Activated CD4-positive, alpha-beta T cell treated with anti-CD3 and anti-CD28 coated beads, Interleukin-2, Interleukin-4, amounts not matched to agents 100 ng/mL and 50 ng/mL, durations not matched to agents 16 hours and 8 hours (primary cell): Measurements from ENCODE around the gene DNAH11.
"Not testable (repeated sequence)": the region's sequence is repeated elsewhere in the genome, so short reads cannot be mapped to it uniquely, and the experiment has no call there.

Experiments
- DNase-seq: peaks from one replicate; pipeline ENCODE4 v3.0.0-alpha.2; 2020; ENCODE audit warnings: low spot score

Gene DNAH11

DNA sequence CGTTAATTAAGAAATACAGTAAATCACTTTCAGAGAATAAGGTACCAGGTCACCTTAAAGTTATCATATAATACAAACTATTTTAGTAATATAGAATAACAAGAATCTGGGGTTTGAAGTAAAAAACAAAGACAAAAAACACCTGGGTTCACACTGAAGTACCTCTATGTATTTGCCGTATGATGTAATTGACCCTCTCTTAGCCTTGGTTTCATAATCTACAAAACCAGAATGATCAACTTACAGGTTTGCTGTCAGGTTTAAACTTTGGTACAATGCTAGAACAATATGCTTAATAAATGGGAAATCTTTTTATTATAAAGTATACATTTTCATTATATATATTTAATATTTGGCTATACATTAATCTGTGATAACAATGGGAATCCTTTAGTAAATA, 344.5 kb downstream of the DNAH11 start:
- DNase-seq = no peak

DNA sequence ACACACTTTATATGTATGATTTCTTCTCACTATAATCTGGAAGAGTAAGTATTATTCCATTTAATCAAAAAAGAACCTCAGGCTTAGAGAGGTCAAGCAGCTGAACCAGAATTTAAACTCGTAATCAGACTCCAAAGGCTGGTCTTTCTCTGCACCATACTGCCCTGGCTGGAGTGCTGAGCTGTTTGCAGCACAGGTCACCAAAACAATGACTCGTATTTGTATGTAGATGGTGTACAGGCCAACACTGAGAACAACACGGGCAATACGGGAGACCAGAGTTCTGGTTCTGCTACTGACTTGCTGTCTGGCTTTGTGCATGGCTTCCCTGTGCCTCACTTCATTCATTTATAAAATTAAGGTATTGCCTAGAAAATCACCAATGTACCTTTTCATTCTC, 344.9 kb downstream of the DNAH11 start:
- DNase-seq = no peak

DNA sequence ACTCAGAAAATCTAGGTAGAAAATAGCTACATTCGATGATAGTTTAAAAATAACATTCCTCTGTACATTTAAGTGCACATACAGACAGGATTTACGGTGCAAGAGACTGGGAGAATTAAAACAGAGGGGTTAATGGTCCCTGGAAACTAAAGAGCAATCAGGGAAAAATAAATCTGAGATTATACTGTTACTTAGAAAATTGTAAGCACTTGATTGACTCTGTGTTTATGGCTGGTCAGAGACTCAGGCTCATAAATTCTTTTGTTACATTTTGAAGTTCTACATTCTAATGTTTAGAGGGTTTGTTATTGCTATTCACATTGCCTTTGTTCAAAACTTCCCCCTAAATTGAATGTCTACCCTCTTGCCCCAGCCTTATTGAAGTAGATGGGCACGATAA, 348.5 kb downstream of the DNAH11 start:
- no peak for DNase-seq

DNA sequence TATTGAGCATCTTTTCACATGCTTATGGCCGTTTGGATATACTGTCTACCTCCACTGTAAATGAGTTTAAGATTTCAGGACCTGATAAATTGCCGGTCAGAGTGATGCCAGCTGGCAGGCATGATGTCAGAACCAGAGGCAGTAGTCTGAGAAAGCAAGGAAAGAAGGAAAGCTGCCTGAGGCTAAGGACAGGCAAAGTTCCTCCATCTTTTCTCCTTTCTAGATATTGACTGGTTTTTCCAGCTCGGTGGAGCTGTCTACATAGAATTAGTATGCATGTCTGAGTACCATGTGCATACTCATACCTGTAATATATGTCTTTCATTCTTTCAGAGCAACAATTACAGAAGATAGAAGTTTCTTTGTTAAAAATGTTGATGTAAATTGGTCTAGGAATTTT, 350.6 kb downstream of the DNAH11 start:
- DNase-seq = no peak

DNA sequence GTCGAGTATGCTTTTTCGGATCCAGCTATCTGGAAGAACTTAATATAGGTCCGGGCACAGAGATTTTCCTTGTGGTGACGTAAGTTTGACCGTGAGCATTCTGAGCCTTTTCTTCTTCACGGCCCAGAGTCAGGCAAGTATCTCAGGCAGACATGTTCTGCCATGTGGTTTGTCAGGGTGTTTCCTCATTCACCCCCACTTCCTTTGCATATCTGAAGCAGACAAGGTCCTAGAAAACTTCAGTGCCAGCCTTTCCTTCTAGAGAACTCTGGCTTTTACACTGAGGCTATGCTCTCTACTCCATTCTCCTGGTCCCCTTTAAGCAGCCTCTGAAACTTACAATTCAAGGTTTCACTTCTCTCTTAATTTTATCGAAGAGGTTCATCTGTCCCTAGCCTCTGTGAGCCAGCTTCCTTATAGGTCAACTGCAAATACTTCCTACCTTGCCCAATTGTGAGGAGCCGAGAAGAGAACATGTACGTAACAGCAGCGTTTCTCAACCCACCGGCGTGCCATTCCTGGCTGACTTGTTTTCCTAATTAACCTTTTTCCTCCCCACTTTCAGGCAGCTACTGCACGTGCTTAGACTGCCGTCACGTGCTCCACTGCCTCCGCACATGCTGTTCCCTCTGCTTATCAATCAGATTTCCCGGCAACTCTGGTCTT, 355.6 kb downstream of the DNAH11 start:
- DNase-seq = no peak

DNA sequence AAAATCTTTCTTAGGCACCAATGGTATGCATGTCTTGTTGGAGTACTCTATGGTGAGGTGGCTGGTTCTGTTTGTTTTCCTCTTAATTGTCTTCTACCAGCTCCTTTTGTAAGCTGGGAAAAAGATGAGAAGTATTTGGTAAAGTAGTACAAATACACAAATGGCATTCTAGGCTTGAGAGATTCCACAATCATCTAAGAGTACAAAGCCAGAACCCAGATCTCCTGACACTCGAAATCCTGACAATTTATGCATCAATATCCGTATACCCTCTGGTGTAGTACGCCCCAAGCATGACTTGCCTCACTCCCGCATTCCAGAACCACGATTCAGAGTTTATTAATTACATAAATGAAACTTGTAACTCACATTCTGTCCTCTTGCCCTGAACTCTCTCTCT, 359.4 kb downstream of the DNAH11 start:
- no peak for DNase-seq

DNA sequence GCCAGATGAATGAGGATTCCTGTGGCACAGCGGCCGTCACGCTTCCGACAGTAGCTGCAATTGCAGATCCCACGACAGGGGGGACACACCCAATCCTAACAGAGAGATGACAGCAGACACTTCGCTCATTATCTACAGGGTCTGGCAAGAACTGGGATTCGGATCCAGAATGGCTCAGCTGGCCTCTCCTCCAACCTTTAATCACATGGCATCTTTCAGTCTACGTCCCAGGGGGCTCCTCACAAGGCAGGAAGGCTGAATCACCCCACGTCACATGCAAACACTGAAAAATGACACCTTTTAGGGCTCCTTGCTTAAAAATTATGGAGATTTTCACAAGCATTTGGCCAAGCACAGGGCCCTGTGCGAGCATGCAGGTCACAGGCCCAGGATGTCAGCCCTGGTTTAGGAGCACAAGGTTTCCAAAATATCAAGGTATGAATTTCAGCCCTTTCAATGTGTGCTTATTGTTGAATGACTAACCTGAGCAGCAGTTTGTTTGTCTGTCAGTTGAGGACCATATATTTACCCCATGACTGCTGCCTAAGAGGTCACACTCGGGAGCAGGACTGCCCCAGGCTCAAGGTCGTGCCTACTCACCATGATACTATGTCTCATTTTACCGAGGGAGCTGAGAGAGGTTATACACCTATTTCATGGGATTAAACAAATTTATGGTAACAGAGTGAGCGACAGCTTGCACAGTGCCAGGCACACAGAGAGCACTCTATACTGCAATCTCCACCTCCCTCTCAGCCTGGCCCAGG, 360.4 kb downstream of the DNAH11 start:
- DNase-seq = no peak

DNA sequence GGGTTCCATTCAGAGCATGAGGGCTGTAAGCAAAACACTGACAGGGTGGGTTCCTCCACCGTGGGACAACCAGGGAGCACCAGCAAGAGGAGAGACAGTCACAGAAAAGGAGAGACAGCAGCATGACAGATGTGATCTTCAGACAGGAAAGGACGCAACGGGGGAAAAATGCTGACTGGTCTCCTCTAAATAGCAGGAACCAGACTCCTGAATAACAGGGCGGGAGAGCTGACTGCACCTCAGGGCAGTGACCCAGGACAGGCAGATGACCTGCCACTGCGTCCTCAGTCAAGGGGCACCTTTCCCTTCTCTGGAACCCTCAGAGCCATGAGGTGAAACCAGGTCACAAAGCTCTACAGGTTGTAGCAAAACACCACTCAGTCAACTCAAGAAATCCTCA, 365.9 kb downstream of the DNAH11 start:
- no peak for DNase-seq

DNA sequence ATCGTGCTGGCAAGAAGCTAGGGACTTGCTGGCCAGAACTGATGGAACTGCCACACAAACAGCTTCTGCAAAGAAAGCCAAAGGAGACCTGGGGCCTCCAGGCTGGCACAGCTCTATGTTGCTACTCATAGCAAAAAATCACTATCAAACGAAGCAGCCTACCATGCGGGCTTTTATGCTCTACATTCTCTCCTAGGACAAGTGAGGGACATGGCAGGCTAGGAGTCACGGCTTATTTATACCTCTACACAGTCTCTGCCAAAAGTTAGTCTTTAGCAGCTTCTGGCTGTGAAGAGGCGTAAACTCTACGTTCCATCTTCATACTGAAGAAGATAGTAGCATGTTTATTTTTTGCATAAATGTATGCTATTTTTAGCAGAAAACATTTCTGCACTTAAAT, 367.4 kb downstream of the DNAH11 start:
- DNase-seq = no peak

DNA sequence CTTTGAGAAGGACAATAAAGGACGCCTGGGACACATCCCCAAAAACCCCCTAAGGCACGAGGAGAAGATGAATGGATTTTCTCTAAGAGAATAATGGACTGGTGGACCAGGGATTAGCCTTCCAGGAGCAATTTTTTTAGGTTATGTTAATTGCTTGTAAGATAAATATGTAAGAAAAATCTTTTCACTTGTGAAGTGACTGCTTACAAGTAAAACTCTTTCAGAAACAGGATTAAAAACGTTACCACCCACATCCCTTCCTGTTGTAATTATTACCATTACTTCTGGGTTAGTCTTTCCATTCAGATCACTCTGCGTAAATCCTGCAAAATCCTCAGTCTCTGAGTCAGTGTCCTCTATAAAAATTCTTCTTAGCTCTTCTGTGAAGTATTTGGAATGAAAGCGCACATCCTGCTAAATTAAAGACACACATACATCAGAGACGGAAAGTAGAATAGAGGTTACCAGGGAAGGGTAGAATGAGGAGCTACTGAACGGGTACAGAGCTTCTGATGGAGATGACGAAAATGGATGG, 368.6 kb downstream of the DNAH11 start:
- no peak for DNase-seq

DNA sequence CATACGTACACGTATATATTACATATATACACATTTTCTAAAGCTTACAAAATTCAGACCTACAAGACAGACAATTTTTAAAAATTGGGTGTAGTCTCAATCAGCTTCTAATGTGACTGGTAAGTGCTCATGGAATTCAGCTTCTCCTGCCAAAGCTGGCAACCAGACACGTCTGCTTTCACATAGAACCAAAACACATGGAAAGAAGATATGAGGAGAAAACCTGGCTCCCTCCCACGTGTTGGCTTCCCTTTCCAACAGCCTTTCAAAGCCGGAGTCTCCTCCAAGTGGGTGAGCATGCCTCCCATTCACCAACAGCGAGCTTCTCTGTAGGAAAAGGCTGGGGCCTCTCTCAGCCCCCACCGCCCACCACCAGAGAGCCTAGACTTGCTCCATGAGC, 369.5 kb downstream of the DNAH11 start:
- no peak for DNase-seq

DNA sequence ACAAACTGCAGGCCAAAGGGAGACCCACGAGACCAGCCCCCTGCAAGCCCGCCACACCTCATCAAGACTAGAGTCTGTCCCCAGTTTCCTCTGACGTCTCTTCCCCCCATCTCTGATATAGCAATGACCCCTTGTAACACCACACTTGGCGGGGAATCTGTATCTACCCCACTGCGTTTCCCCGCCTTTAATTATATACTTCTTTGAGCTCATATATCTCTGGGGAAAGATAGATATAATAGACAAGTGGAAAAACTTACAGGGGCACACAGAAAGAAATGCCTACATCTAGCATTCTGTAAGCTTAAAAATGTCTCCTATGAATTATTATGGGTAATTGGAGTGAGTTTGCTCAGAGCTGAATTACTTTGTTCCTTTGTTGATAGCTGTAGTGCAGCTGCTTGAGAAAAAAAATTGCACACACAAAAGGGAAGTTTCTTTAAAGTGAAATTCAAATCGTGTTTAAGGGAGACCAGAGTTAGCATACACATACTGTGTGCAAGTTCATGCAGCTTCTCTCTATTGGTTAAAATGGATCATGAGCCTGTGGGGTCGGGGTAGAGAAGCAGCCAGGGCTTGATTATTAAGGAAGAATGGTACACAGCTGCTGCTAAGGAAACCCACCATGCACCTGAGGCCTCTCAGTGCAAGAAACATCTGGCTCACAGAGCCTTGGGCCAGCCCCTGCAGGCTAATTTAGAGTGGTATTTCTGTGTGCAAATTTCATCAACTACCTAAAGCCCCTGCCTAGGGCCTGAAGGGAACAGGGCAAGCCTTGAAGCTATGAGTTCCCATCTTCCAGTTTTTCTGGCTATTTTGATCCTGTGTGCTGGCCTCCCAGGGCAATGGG, 370.3 kb downstream of the DNAH11 start:
- no peak for DNase-seq

DNA sequence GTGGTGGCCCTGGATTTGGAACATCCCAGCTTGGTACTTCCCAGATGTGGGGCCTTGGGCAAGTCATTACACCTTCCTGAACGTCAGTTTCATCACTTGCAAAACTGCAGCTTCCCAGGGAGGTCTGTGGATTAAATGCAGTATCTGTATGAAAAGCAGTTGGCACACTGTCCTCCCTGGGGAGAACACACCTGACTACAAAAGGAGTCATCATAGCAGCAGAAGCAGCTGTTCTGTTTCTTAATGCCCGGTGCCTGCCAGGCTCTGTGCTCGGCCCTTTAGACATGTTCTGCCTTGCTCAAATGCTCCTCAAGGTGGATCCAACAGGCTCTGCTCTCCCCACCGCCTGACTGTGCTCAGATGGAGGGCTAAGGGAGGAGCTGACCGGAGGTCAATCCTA, 371.8 kb downstream of the DNAH11 start:
- DNase-seq = no peak

DNA sequence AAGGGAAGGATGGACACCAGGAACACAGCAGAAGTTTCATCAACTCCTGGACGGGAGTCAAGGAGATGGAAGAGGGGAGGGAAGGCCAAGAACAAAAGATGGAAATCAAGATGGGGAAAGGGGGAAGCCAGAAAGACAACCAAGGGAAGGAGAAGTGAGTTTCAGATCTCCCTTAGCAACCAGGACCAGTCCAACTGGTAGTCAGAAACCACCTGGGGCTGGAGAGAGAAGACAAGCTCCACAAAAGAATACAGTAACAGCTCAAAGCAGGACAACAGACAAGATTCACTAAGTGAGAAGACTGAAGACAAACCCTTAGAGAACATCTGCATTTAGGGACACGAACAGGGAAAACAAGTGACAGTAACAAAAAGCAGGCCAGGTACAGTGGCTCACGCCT, 372.3 kb downstream of the DNAH11 start:
- DNase-seq = no peak

DNA sequence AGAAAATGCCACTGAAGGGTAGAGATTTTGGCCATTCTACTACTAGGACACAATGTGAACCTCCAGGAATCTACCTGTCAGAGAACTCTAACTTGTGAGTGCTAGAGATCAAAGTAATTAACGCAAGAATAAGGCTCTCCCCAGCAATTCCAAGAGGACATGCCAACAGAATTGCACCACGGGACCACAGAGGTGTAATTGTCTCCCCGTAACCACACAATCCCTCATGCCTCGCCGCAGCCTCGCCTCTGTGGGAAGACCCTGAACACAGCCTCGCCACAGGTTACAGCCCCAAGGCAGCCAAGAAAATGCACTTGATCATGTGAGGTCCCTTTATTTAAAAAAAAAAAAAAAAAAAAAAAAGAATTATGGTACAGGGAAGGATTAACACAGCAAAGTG, 373.3 kb downstream of the DNAH11 start:
- DNase-seq = no peak

DNA sequence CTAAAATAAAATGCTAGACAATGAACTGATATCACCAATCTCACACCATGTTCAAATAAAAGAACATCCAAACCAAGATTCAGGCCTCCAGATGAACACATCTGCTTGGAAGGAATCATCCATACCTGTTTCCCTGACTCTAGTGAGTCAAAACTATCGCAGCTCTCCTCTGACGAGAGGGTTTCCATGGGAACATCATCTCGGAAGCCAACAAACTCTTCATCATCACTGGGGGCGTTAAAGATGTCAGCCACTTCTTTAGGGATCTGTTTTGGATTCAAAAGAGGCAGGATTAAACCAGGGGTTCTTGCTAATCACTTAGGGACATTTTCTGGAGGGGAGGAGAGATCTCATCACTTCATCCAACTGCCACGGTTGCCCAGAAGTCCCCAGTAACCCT, 373.8 kb downstream of the DNAH11 start:
- DNase-seq = no peak

DNA sequence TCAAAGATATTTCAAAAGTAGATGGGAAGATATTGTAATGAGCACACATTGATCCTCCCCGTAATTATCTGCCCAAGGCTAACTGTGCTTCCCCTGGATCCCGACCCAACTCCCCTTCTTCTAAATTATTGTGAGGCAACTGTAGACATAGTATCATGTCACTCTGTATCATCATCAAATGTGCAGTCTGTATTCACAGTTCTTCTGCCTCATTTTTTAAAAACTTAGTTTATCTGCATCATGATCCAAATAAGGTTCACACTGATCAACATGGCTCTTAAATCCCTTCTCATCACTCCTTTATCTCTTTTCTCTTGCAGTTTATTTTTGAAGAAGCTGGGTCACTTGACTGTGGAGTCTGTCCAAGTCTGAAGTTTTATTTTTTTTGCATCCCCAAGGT, 375.4 kb downstream of the DNAH11 start:
- DNase-seq = no peak

DNA sequence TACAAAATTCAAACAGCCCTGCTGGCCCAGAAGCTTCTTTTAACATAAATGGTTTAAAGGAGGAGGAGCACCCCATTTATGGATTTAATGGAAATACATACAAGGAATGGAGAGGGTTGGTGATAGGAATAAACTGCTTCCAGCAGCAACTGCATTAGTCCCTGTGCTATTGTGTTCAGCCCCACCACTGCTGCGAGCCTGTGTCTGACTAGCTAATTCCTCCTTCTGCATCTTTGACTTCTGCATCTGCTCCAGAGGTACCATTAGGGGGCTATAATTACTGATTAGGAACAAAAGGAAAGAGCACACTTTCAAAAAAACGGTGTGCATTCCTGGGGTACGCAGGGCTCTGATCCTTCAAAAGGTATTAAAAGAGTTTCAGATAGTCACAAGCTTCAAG, 378.1 kb downstream of the DNAH11 start:
- DNase-seq = no peak

DNA sequence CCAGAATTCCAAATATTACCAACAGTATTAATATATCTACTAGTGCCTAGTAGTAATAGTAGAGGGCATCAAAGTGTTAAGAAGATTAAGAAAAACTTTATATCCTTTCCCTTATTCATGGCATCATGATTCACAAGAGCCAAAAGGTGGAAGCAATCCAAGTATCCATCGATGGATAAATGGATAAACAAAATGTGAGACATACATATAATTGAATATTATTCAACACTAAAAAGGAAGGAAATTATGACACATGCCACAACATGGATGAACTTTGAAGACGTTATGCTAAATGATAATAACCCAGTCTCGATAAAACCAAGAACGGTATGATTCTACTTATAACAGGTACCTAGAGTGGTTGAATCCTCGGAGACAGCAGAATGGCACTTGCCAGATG, 379.8 kb downstream of the DNAH11 start:
- DNase-seq = no peak

DNA sequence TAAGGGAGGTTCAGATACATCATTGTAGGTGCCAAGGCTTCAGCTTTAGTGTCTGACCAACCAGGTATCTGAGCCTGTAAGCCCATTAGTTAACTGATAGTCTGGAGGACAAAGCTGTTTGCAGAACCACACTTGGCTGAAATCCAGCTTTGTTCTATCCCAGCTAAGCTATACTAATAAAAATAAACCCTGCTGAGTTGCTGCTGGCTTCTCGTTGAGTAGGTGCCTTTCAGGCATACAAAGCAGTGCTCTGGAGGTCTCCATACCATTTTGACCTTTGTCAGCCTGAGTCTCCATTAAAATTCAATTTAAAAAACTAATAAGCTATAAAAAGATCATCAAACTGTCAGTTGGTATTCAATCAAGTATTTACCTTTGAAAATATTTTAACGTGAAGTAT, 380.8 kb downstream of the DNAH11 start:
- no peak for DNase-seq

DNA sequence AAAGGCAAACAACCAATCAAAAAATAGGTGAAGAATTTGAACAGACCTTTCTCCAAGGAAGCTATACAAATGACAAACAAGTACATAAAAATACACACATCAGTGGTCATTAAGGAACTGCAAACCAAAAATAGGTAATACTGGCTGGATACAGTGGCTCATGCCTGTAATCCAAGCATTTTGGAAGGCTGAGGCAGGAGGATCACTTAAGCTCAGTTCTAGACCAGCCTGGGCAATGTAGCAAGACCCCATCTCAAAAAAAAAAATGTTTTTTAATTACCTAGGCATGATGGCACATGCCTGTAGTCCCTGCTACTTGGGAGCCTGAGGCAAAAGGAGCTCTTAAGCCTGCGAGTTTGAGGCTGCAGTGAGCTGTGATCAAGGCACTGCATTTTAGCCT, 383.6 kb downstream of the DNAH11 start:
- no peak for DNase-seq

DNA sequence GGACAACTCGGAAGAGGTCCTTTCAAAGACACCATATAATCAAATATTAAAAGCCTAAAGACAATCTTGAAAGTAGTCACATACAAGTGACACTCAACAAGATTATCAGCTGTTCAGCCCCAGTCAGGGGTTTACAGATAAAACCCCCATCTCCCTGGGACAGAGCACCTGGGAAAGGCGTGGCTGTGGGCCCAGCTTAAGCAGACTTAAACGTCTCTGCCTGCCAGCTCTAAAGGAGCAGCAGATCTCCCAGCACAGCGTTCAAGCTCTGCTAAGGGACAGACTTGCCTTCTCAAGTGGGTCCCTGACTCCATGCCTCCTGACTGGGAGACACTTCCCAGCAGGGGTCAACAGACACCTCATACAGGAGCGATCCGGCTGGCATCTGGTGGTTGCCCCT, 384.9 kb downstream of the DNAH11 start:
- DNase-seq = no peak

DNA sequence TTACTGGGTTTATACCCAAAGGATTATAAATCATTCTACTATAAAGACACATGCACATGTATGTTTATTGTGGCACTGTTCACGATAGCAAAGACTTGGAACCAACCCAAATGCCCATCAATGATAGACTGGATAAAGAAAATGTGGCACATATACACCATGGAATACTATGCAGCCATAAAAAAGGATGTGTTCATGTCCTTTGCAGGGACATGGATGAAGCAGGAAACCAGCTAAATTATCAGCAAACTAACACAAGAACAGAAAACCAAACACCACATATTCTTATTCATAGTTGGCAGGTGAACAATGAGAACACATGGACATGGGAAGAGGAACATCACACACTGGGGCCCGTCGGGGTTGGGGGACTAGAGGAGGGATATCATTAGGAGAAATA, 390.5 kb downstream of the DNAH11 start:
- DNase-seq = not testable (repeated sequence)
